DND-41 (cell line): Measurements from ENCODE around the gene PHGDH.

ENCODE experiments used
- EZH2 ChIP-seq: IDR thresholded peaks from 3 replicates; pipeline ENCODE4 v1.6.1; 2012; ENCODE audit warnings: borderline replicate concordance, low read depth, mild to moderate bottlenecking, moderate library complexity, low read length, inconsistent platforms; ENCODE audit not compliant: severe bottlenecking
- TF ChIP-seq, protein P1 (sequence below): IDR thresholded peaks from 2 replicates; pipeline ENCODE4 v1.5.1; 2012; ENCODE audit warnings: borderline replicate concordance, low read length, moderate library complexity, mild to moderate bottlenecking; ENCODE audit not compliant: poor library complexity, severe bottlenecking; ENCODE audit errors: extremely low read depth

DNA sequence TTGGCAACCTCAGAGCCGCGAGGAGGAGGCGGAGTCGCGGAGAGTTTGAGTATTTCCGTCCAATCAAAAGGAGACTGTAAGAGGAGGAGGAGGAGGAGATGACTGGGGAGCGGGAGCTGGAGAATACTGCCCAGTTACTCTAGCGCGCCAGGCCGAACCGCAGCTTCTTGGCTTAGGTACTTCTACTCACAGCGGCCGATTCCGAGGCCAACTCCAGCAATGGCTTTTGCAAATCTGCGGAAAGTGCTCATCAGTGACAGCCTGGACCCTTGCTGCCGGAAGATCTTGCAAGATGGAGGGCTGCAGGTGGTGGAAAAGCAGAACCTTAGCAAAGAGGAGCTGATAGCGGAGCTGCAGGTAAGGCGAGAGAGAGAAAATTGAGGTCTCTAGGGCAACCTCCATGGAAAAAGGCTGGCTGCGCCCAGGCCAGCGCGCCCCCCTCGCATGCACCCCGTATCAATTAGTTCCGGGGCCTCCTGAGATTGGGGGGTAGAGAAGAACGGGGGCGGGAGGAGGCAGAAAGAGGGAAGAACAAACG, at the start of gene PHGDH:
- TF ChIP-seq, protein P1, sequence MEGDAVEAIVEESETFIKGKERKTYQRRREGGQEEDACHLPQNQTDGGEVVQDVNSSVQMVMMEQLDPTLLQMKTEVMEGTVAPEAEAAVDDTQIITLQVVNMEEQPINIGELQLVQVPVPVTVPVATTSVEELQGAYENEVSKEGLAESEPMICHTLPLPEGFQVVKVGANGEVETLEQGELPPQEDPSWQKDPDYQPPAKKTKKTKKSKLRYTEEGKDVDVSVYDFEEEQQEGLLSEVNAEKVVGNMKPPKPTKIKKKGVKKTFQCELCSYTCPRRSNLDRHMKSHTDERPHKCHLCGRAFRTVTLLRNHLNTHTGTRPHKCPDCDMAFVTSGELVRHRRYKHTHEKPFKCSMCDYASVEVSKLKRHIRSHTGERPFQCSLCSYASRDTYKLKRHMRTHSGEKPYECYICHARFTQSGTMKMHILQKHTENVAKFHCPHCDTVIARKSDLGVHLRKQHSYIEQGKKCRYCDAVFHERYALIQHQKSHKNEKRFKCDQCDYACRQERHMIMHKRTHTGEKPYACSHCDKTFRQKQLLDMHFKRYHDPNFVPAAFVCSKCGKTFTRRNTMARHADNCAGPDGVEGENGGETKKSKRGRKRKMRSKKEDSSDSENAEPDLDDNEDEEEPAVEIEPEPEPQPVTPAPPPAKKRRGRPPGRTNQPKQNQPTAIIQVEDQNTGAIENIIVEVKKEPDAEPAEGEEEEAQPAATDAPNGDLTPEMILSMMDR, result no peak
- no peak for TF ChIP-seq EZH2
